HEK293 (cell line): ENCODE results near the gene AEBP2.

Experiments used
- BCL6B ChIP-seq: fragments of 450-650 bp; formaldehyde crosslinking; IDR thresholded peaks from 2 replicates; pipeline ENCODE4 v1.5.1; 2017; ENCODE audit warnings: missing biosample characterization, missing genetic modification characterization
- GLIS2 ChIP-seq: fragments of 450-650 bp; formaldehyde crosslinking; IDR thresholded peaks from 2 replicates; pipeline ENCODE4 v1.5.1; 2016; ENCODE audit warnings: missing biosample characterization, missing genetic modification characterization
- IKZF3 ChIP-seq: fragments of 450-650 bp; IDR thresholded peaks from 2 replicates; pipeline ENCODE4 v1.5.0; 2018; ENCODE audit warnings: missing biosample characterization, mild to moderate bottlenecking, missing genetic modification characterization, moderate library complexity
- OSR2 ChIP-seq: fragments of 450-650 bp; formaldehyde crosslinking; IDR thresholded peaks from 2 replicates; pipeline ENCODE4 v1.5.1; 2016; ENCODE audit warnings: missing biosample characterization, missing genetic modification characterization
- PBX3 ChIP-seq: sonication (generic); formaldehyde crosslinking; IDR thresholded peaks from 2 replicates; pipeline ENCODE4 v1.8.1; 2022; ENCODE audit warnings: mild to moderate bottlenecking, moderate library complexity, missing genetic modification reagents
- TCF7L2 ChIP-seq: IDR thresholded peaks from 2 replicates; pipeline ENCODE4 v1.6.1; 2011; ENCODE audit warnings: low read depth, mild to moderate bottlenecking, inconsistent platforms, low read length, moderate library complexity, borderline replicate concordance
- TRIM28 ChIP-seq: IDR thresholded peaks from 2 replicates; pipeline ENCODE4 v1.6.1; 2011; ENCODE audit warnings: low read length, control low read depth, borderline replicate concordance
- WT1 ChIP-seq: fragments of 450-650 bp; formaldehyde crosslinking; IDR thresholded peaks from 2 replicates; pipeline ENCODE4 v1.5.1; 2016; ENCODE audit warnings: missing biosample characterization, missing genetic modification characterization
- ZBTB1 ChIP-seq: fragments of 450-650 bp; formaldehyde crosslinking; IDR thresholded peaks from 2 replicates; pipeline ENCODE4 v1.5.1; 2016; ENCODE audit warnings: missing biosample characterization, missing genetic modification characterization
- ZBTB7A ChIP-seq: fragments of 450-650 bp; formaldehyde crosslinking; IDR thresholded peaks from 2 replicates; pipeline ENCODE4 v1.5.1; 2016; ENCODE audit warnings: low read depth, missing biosample characterization, missing genetic modification characterization
- ZFP69B ChIP-seq: fragments of 450-650 bp; formaldehyde crosslinking; IDR thresholded peaks from 2 replicates; pipeline ENCODE4 v1.5.1; 2016; ENCODE audit warnings: missing biosample characterization, missing genetic modification characterization
- ZNF132 ChIP-seq: fragments of 450-650 bp; formaldehyde crosslinking; IDR thresholded peaks from 2 replicates; pipeline ENCODE4 v1.5.1; 2017; ENCODE audit warnings: missing biosample characterization, missing genetic modification characterization, borderline replicate concordance
- ZNF140 ChIP-seq: fragments of 450-650 bp; formaldehyde crosslinking; IDR thresholded peaks from 2 replicates; pipeline ENCODE4 v1.5.1; 2016; ENCODE audit warnings: missing biosample characterization, missing genetic modification characterization
- ZNF148 ChIP-seq: fragments of 450-650 bp; formaldehyde crosslinking; IDR thresholded peaks from 2 replicates; pipeline ENCODE4 v1.5.0; 2017; ENCODE audit warnings: missing biosample characterization, missing genetic modification characterization, borderline replicate concordance
- ZNF214 ChIP-seq: fragments of 450-650 bp; formaldehyde crosslinking; IDR thresholded peaks from 2 replicates; pipeline ENCODE4 v1.5.1; 2017; ENCODE audit warnings: missing biosample characterization, mild to moderate bottlenecking, missing genetic modification characterization, borderline replicate concordance
- ZNF23 ChIP-seq: fragments of 450-650 bp; formaldehyde crosslinking; IDR thresholded peaks from 2 replicates; pipeline ENCODE4 v1.5.1; 2016; ENCODE audit warnings: missing biosample characterization, missing genetic modification characterization, borderline replicate concordance
- ZNF280D ChIP-seq: fragments of 450-650 bp; formaldehyde crosslinking; IDR thresholded peaks from 2 replicates; pipeline ENCODE4 v1.5.1; 2016; ENCODE audit warnings: missing biosample characterization, missing genetic modification characterization
- ZNF354C ChIP-seq: fragments of 450-650 bp; formaldehyde crosslinking; IDR thresholded peaks from 2 replicates; pipeline ENCODE4 v1.5.1; 2016; ENCODE audit warnings: missing biosample characterization, missing genetic modification characterization, low read depth, borderline replicate concordance
- ZNF362 ChIP-seq: fragments of 450-650 bp; formaldehyde crosslinking; IDR thresholded peaks from 2 replicates; pipeline ENCODE4 v1.5.1; 2016; ENCODE audit warnings: missing biosample characterization, missing genetic modification characterization
- ZNF514 ChIP-seq: fragments of 450-650 bp; formaldehyde crosslinking; IDR thresholded peaks from 2 replicates; pipeline ENCODE4 v1.5.1; 2016; ENCODE audit warnings: missing biosample characterization, missing genetic modification characterization
- ZNF549 ChIP-seq: fragments of 450-650 bp; IDR thresholded peaks from 2 replicates; pipeline ENCODE4 v1.5.1; 2018; ENCODE audit warnings: missing biosample characterization, missing genetic modification characterization, mild to moderate bottlenecking, inconsistent platforms, moderate library complexity
- ZNF621 ChIP-seq: fragments of 450-650 bp; formaldehyde crosslinking; IDR thresholded peaks from 2 replicates; pipeline ENCODE4 v1.5.1; 2017; ENCODE audit warnings: missing biosample characterization, missing genetic modification characterization
- ZNF626 ChIP-seq: fragments of 450-650 bp; sonication (Bioruptor Pico); formaldehyde crosslinking; IDR thresholded peaks from 2 replicates; pipeline ENCODE4 v1.5.1; 2018; ENCODE audit warnings: missing biosample characterization, missing genetic modification characterization, inconsistent platforms
- ZNF664 ChIP-seq: fragments of 450-650 bp; formaldehyde crosslinking; IDR thresholded peaks from 2 replicates; pipeline ENCODE4 v1.5.1; 2016; ENCODE audit warnings: missing biosample characterization, missing genetic modification characterization
- ZNF701 ChIP-seq: fragments of 450-650 bp; formaldehyde crosslinking; IDR thresholded peaks from 2 replicates; pipeline ENCODE4 v1.5.1; 2016; ENCODE audit warnings: missing biosample characterization, missing genetic modification characterization
- ZNF768 ChIP-seq: fragments of 450-650 bp; formaldehyde crosslinking; IDR thresholded peaks from 2 replicates; pipeline ENCODE4 v1.5.1; 2018; ENCODE audit warnings: missing biosample characterization, mild to moderate bottlenecking, missing genetic modification characterization
- ZNF791 ChIP-seq: fragments of 450-650 bp; formaldehyde crosslinking; IDR thresholded peaks from 2 replicates; pipeline ENCODE4 v1.5.1; 2016; ENCODE audit warnings: missing biosample characterization, missing genetic modification characterization
- ZNF830 ChIP-seq: fragments of 450-650 bp; IDR thresholded peaks from 2 replicates; pipeline ENCODE4 v1.5.0; 2018; ENCODE audit warnings: missing biosample characterization, missing genetic modification characterization, low read depth, mild to moderate bottlenecking, moderate library complexity
- ZXDB ChIP-seq: fragments of 450-650 bp; formaldehyde crosslinking; IDR thresholded peaks from 2 replicates; pipeline ENCODE4 v1.5.1; 2016; ENCODE audit warnings: missing biosample characterization, missing genetic modification characterization

AEBP2 gene

GRCh38 chr12:19431407-19432308, 7.6 kb upstream of the AEBP2 start (continued):
- TF ChIP-seq IKZF3 (tag by site-specific recombination), result no peak
- TF ChIP-seq WT1, result no peak
- TF ChIP-seq ZNF280D (tag by site-specific recombination), result no peak
- TF ChIP-seq TCF7L2, result no peak
- TF ChIP-seq ZNF140 (tag by site-specific recombination), result no peak
- no peak for TF ChIP-seq ZBTB7A (tag by site-specific recombination)
- TF ChIP-seq ZNF514 (tag by site-specific recombination), result no peak
- no peak for TF ChIP-seq ZNF626
- TF ChIP-seq PBX3 (CRISPR knock-in tag), result no peak
- no peak for TF ChIP-seq ZNF549
- no peak for TF ChIP-seq ZNF354C (tag by site-specific recombination)
- TF ChIP-seq ZNF791 (tag by site-specific recombination), result no peak
- TF ChIP-seq BCL6B, result no peak
- no peak for TF ChIP-seq ZXDB (tag by site-specific recombination)
- no peak for TF ChIP-seq ZNF768 (tag by site-specific recombination)
- TF ChIP-seq TRIM28, result peak; percentile 90
- TF ChIP-seq ZNF23 (tag by site-specific recombination), result no peak
- TF ChIP-seq ZNF830 (tag by site-specific recombination), result no peak
- no peak for TF ChIP-seq ZNF701
- TF ChIP-seq ZNF362 (tag by site-specific recombination), result no peak
- TF ChIP-seq ZBTB1, result no peak
- no peak for TF ChIP-seq ZNF621 (tag by site-specific recombination)
- no peak for TF ChIP-seq OSR2 (tag by site-specific recombination)
- no peak for TF ChIP-seq GLIS2 (tag by site-specific recombination)
- no peak for TF ChIP-seq ZNF664
- TF ChIP-seq ZNF132 (tag by site-specific recombination), result no peak
- TF ChIP-seq ZFP69B (tag by site-specific recombination), result no peak
- TF ChIP-seq ZNF148 (tag by site-specific recombination), result no peak
- no peak for TF ChIP-seq ZNF214 (tag by site-specific recombination)
